Measurements from ENCODE around the gene TPGS1.

TPGS1 gene

GRCh38 chr19:507286-508203 lies at the start of gene TPGS1:
TSS of gene TPGS1 (plus strand) at chr19:507497. CDS start at chr19:507507, 10 bp downstream.
- DNase-seq (ENCODE audit: low read depth): no peak

- no peak for DNase-seq (ENCODE audit: low read depth)
These were observed 49.7 kb upstream of the TPGS1 start for GRCh38 chr19:457636-458035.

- no peak for DNase-seq (ENCODE audit: low read depth)
These were observed 48.9 kb upstream of the TPGS1 start for GRCh38 chr19:458091-459042.

GRCh38 chr19:459724-460511 lies 47.4 kb upstream of the TPGS1 start:
- DNase-seq (ENCODE audit: low read depth): no peak

GRCh38 chr19:460877-461720 lies 46.2 kb upstream of the TPGS1 start, which contains the start of gene SHC2:
TSS of gene SHC2 (minus strand) at chr19:461033. CDS start at chr19:460996, 37 bp downstream.
- DNase-seq (ENCODE audit: low read depth): no peak

GRCh38 chr19:461721-462551 lies 45.4 kb upstream of the TPGS1 start:
- no peak for DNase-seq (ENCODE audit: low read depth)

GRCh38 chr19:463483-464207 lies 43.7 kb upstream of the TPGS1 start:
- DNase-seq (ENCODE audit: low read depth): no peak

GRCh38 chr19:464208-464545 lies 43.1 kb upstream of the TPGS1 start:
- DNase-seq (ENCODE audit: low read depth): no peak

- DNase-seq (ENCODE audit: low read depth): no peak
These were observed 42.1 kb upstream of the TPGS1 start for GRCh38 chr19:465056-465816.

- no peak for DNase-seq (ENCODE audit: low read depth)
These were observed 39.7 kb upstream of the TPGS1 start for GRCh38 chr19:467554-467953.

GRCh38 chr19:468587-469256 lies 38.6 kb upstream of the TPGS1 start:
- DNase-seq (ENCODE audit: low read depth): no peak

GRCh38 chr19:469833-470232 lies 37.5 kb upstream of the TPGS1 start:
- DNase-seq (ENCODE audit: low read depth): no peak

- DNase-seq (ENCODE audit: low read depth): no peak
These were observed 36.6 kb upstream of the TPGS1 start for GRCh38 chr19:470701-471100.

GRCh38 chr19:472005-472858 lies 35.1 kb upstream of the TPGS1 start:
- no peak for DNase-seq (ENCODE audit: low read depth)

- DNase-seq (ENCODE audit: low read depth): no peak
These were observed 32.9 kb upstream of the TPGS1 start for GRCh38 chr19:474126-475078.

- no peak for DNase-seq (ENCODE audit: low read depth)
These were observed 31.9 kb upstream of the TPGS1 start for GRCh38 chr19:475360-475759.
